HCT116 (cell line): ENCODE measurements around the gene PDCD10.

ENCODE experiments used
- CTCF ChIP-seq, 3 experiments: fragments of 200-600 bp in 1 of 3; sonication (generic) in 1 of 3; IDR thresholded peaks in 2 of 3; conservative IDR thresholded peaks in 1 of 3; 2 replicates each; pipeline ENCODE4 v1.5.1; 2012 to 2017; ENCODE audit warnings: low read depth in 2 of 3, low read length in 2 of 3, antibody characterized with exemption in 1 of 3, borderline replicate concordance in 1 of 3, control low read depth in 1 of 3, mild to moderate bottlenecking in 1 of 3, mixed read lengths in 1 of 3, mixed run types in 1 of 3, moderate library complexity in 1 of 3; ENCODE audit not compliant: insufficient read depth in 1 of 3
- EZH2 ChIP-seq: fragments of 200-600 bp; sonication (generic); IDR thresholded peaks from 2 replicates; pipeline ENCODE4 v1.6.1; 2017; ENCODE audit warnings: antibody characterized with exemption, mixed run types
- EZH2phosphoT487 ChIP-seq: fragments of 200-600 bp; IDR thresholded peaks from 2 replicates; pipeline ENCODE4 v1.6.1; 2018; ENCODE audit warnings: antibody characterized with exemption, borderline replicate concordance
- JUND ChIP-seq: IDR thresholded peaks from 2 replicates; pipeline ENCODE4 v1.6.1; 2012
- MAX ChIP-seq: IDR thresholded peaks from 2 replicates; pipeline ENCODE4 v1.6.1; 2012
- POLR2A ChIP-seq: IDR thresholded peaks from 2 replicates; pipeline ENCODE4 v1.7.0; 2011; ENCODE audit warnings: borderline replicate concordance; ENCODE audit not compliant: insufficient read depth, insufficient read length; ENCODE audit errors: extremely low read depth
- POLR2AphosphoS5 ChIP-seq: IDR thresholded peaks from 2 replicates; pipeline ENCODE4 v1.6.1; 2011; ENCODE audit warnings: mild to moderate bottlenecking, low read depth, low read length, moderate library complexity
- RAD21 ChIP-seq: IDR thresholded peaks from 2 replicates; pipeline ENCODE4 v1.6.1; 2012; ENCODE audit warnings: low read depth, mild to moderate bottlenecking
- SP1 ChIP-seq: IDR thresholded peaks from 2 replicates; pipeline ENCODE4 v1.6.1; 2012; ENCODE audit warnings: low read depth
- TCF7L2 ChIP-seq: IDR thresholded peaks from 2 replicates; pipeline ENCODE4 v1.7.0; 2011; ENCODE audit warnings: borderline replicate concordance, inconsistent platforms; ENCODE audit not compliant: insufficient read depth, insufficient read length; ENCODE audit errors: extremely low read depth
- ZBTB33 ChIP-seq: IDR thresholded peaks from 2 replicates; pipeline ENCODE4 v1.6.1; 2011; ENCODE audit warnings: mild to moderate bottlenecking, low read length, moderate library complexity; ENCODE audit not compliant: insufficient replicate concordance; ENCODE audit errors: extremely low read depth

GRCh38 chr3:167669699-167670098 lies 65.0 kb downstream of the PDCD10 start:
- TF ChIP-seq CTCF (IDR thresholded peaks at IDR 0.05 in 2 of 3, conservative IDR thresholded peaks at IDR 0.05 in 1 of 3; ENCODE audit: borderline replicate concordance in 1 of 3, insufficient read depth in 1 of 3, low read depth in 2 of 3, low read length in 2 of 3) (no peak), POLR2A (no peak), SP1 (no peak), ZBTB33 (no peak), RAD21 (no peak), EZH2 (no peak), MAX (no peak), EZH2phosphoT487 (no peak), POLR2AphosphoS5 (no peak), TCF7L2 (no peak), JUND (no peak)
